ENCODE measurements around the gene KIRREL3. TPM values are rescaled to one million over a fixed set of nuclear protein-coding genes. Genes with fewer than 3 reads are reported as not detected.

The KIRREL3 gene
- polyA plus RNA-seq, 2 of the 4 experiments (the other 2 are of a cell fraction): 3.0 to 11.0 TPM

DNA sequence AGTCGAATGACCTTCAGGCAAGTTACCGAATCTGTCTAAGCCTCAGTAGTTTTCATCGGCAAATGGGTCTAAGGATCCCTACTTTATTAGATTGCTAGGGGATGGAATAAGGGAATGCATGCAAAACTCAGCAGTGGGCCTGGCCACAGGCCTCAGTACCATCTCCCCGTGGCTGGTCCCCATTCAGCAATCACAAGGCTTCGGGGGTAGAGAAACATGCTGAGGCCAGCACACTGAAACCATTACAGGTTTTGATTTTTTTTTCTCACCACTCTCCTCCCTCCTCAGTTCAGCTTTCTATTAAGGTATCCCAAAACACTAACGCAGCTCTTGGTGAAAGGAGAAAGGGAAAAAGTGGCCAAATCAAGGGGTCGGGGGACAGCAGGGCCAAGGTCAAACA lies 11.9 kb downstream of the KIRREL3 start:
- TF ChIP-seq MAFK (IDR thresholded peaks at IDR 0.05; ENCODE audit: partially characterized antibody): no peak
- H3K27ac ChIP-seq: peak overlapping the region in 1 of 2 experiments; percentile 92; a peak in 1 of 6 replicates
- H3K4me3 ChIP-seq: no peak overlapping the region
- ATAC-seq (no peak), FAIRE-seq (no peak), DNase-seq (ENCODE audit: low read depth in 1 of 2, low spot score in 1 of 2) (no peak)
- POLR2A ChIA-PET: no interaction called here
- H3K4me1 ChIP-seq: peaks cover 43% of the 10 kb centered on the region
- 84% methylated on average over 5 of the region's 7 CpGs for WGBS (ENCODE audit: missing lambda C conversion rate)
- no peaks in the 10 kb centered on the region for H3K9me3 ChIP-seq
- no peak overlapping the region for H3K4me2 ChIP-seq
- CTCF ChIA-PET: interaction anchor here (0.7 to 6.1 kb wide), 6 partner anchors 9 to 381 kb away, joined by 3 to 78 read pairs (median 4); no protein-coding TSS in a partner anchor

DNA sequence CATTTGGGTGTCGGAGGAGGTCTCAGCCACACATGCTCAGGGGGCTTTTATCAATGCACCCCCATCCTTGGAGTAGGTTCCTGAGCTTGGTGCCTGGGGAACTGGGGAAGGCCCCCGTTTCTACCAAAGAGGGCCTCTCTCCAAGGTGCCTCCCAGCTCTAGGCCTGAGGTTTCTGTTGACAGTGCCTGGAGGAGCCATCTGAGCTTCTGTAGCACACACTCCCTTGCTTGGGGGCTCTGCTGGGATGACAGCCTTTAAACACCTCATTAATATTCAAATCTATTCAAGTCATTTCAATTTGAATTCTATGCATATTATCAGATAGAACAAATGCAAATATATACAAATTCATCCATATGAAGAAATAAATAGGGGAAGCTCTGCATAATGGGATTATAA lies 18.9 kb downstream of the KIRREL3 start:
- Histone ChIP-seq H3K4me2 (no peak overlapping the region), H3K9me3 (no peaks in the 10 kb centered on the region), H3K27ac (no peak overlapping the region), H3K4me1 (no peaks in the 10 kb centered on the region), H3K4me3 (no peak overlapping the region)
- 83% methylated on average over 2 of the region's 2 CpGs for WGBS (ENCODE audit: missing lambda C conversion rate)
- ChIA-PET CTCF (interaction anchor here (6.2 kb wide), 1 partner anchor 9 kb away, joined by 47 read pairs; no protein-coding TSS in a partner anchor), POLR2A (no interaction called here)
- ATAC-seq (no peak), DNase-seq (ENCODE audit: low read depth in 1 of 2, low spot score in 1 of 2) (no peak), FAIRE-seq (no peak)
- TF ChIP-seq, protein P1, sequence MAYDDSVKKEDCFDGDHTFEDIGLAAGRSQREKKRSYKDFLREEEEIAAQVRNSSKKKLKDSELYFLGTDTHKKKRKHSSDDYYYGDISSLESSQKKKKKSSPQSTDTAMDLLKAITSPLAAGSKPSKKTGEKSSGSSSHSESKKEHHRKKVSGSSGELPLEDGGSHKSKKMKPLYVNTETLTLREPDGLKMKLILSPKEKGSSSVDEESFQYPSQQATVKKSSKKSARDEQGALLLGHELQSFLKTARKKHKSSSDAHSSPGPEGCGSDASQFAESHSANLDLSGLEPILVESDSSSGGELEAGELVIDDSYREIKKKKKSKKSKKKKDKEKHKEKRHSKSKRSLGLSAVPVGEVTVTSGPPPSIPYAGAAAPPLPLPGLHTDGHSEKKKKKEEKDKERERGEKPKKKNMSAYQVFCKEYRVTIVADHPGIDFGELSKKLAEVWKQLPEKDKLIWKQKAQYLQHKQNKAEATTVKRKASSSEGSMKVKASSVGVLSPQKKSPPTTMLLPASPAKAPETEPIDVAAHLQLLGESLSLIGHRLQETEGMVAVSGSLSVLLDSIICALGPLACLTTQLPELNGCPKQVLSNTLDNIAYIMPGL (CRISPR knock-in tag; IDR thresholded peaks at IDR 0.05; ENCODE audit: borderline replicate concordance): no peak
- TF ChIP-seq ZC3H11A (IDR thresholded peaks at IDR 0.05): no peak
- no peak for TF ChIP-seq RCOR1 (IDR thresholded peaks at IDR 0.05; ENCODE audit: low read depth, low read length)
- TF ChIP-seq, protein P2, sequence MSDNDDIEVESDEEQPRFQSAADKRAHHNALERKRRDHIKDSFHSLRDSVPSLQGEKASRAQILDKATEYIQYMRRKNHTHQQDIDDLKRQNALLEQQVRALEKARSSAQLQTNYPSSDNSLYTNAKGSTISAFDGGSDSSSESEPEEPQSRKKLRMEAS (IDR thresholded peaks at IDR 0.05): no peak
- no peak for TF ChIP-seq RNF2 (IDR thresholded peaks at IDR 0.05; ENCODE audit: borderline replicate concordance, low read depth)
- no peak for TF ChIP-seq GATA3 (IDR thresholded peaks at IDR 0.05; ENCODE audit: borderline replicate concordance)
- no peak for TF ChIP-seq TFCP2L1 (CRISPR knock-in tag; IDR thresholded peaks at IDR 0.05)
- TF ChIP-seq EHF (CRISPR knock-in tag; IDR thresholded peaks at IDR 0.05): no peak
- no peak for TF ChIP-seq CHD4 (IDR thresholded peaks at IDR 0.05; ENCODE audit: borderline replicate concordance)
- no peak for TF ChIP-seq ZSCAN20 (CRISPR knock-in tag; IDR thresholded peaks at IDR 0.05)
- TF ChIP-seq EHMT2 (IDR thresholded peaks at IDR 0.05; ENCODE audit: low read depth): no peak
- no peak for TF ChIP-seq MAFK (IDR thresholded peaks at IDR 0.05; ENCODE audit: partially characterized antibody)
- TF ChIP-seq FOSL2 (IDR thresholded peaks at IDR 0.05): no peak
- TF ChIP-seq FOSL2 (CRISPR knock-in tag; IDR thresholded peaks at IDR 0.05): no peak

DNA sequence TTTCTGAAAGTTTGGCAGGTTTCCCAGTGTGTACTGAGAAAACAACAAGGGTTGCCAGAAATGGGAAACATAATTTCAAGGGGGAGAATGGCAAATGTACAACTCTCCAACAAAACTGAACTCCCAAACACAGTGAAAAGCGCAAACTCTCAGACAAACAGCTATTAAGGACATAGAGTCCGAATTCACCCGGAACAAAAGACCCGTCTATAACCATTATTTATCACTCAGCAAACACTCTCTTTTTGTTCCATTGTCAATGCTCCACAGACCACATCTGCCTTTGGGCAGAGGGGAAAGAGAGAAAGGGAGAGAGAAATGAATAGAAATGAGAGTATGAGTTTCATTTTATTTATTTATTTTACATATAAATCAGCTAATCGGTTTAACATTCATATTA lies 21.7 kb downstream of the KIRREL3 start:
- no peak overlapping the region for H3K27ac ChIP-seq
- no peaks in the 10 kb centered on the region for H3K4me1 ChIP-seq
- TF ChIP-seq CHD4 (IDR thresholded peaks at IDR 0.05; ENCODE audit: borderline replicate concordance) (no peak), HDAC2 (IDR thresholded peaks at IDR 0.05) (no peak), JUNB (IDR thresholded peaks at IDR 0.05) (no peak), PBX3 (IDR thresholded peaks at IDR 0.05) (no peak), ATOH8 (CRISPR knock-in tag; IDR thresholded peaks at IDR 0.05; ENCODE audit: low read depth) (no peak), FOXS1 (CRISPR knock-in tag; IDR thresholded peaks at IDR 0.05) (no peak), RNF2 (IDR thresholded peaks at IDR 0.05; ENCODE audit: borderline replicate concordance, low read depth) (no peak), RAD21 (conservative IDR thresholded peaks at IDR 0.05 in 1 of 2, IDR thresholded peaks at IDR 0.05 in 1 of 2) (no peak), BCL3 (IDR thresholded peaks at IDR 0.05) (no peak), RCOR1 (IDR thresholded peaks at IDR 0.05; ENCODE audit: low read depth, low read length) (no peak), SMC3 (IDR thresholded peaks at IDR 0.05) (no peak), ZC3H11A (IDR thresholded peaks at IDR 0.05) (no peak), CBX2 (IDR thresholded peaks at IDR 0.05; ENCODE audit: borderline replicate concordance, low read depth) (no peak), ZFP36 (IDR thresholded peaks at IDR 0.05; ENCODE audit: borderline replicate concordance, partially characterized antibody) (no peak), BHLHE40 (IDR thresholded peaks at IDR 0.05; ENCODE audit: low read depth, low read length) (no peak)
- TF ChIP-seq, protein P3, sequence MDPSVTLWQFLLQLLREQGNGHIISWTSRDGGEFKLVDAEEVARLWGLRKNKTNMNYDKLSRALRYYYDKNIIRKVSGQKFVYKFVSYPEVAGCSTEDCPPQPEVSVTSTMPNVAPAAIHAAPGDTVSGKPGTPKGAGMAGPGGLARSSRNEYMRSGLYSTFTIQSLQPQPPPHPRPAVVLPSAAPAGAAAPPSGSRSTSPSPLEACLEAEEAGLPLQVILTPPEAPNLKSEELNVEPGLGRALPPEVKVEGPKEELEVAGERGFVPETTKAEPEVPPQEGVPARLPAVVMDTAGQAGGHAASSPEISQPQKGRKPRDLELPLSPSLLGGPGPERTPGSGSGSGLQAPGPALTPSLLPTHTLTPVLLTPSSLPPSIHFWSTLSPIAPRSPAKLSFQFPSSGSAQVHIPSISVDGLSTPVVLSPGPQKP (IDR thresholded peaks at IDR 0.05; ENCODE audit: low read depth, low read length): no peak
- TF ChIP-seq, protein P4, sequence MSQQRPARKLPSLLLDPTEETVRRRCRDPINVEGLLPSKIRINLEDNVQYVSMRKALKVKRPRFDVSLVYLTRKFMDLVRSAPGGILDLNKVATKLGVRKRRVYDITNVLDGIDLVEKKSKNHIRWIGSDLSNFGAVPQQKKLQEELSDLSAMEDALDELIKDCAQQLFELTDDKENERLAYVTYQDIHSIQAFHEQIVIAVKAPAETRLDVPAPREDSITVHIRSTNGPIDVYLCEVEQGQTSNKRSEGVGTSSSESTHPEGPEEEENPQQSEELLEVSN (IDR thresholded peaks at IDR 0.05; ENCODE audit: borderline replicate concordance, low read depth): no peak
- no peak for ATAC-seq
- H3K4me2 ChIP-seq: no peak overlapping the region
- no peak overlapping the region for H3K4me3 ChIP-seq
- H3K9me3 ChIP-seq: no peaks in the 10 kb centered on the region
- 84% methylated on average over 5 of the region's 5 CpGs for WGBS (ENCODE audit: missing lambda C conversion rate)
- POLR2A ChIA-PET: no interaction called here
- CTCF ChIA-PET: interaction anchor here (1.2 to 6.2 kb wide), 3 partner anchors 9 to 262 kb away, joined by 3 to 47 read pairs (median 4); no protein-coding TSS in a partner anchor
- no peak for DNase-seq (ENCODE audit: low read depth in 1 of 2, low spot score in 1 of 2)
- FAIRE-seq: no peak

Measured in A549 (cell line).